A549 (cell line): ENCODE measurements around the gene SCAP.

Source experiments
- MAFK ChIP-seq: fragments of 450-650 bp; IDR thresholded peaks from 2 replicates; pipeline ENCODE4 v1.6.1; 2014; ENCODE audit not compliant: partially characterized antibody
- MYC ChIP-seq: IDR thresholded peaks from 2 replicates; pipeline ENCODE4 v1.6.1; 2012; ENCODE audit warnings: mild to moderate bottlenecking, inconsistent platforms, low read length, improper control_type of control experiment, borderline replicate concordance
- RNF2 ChIP-seq: fragments of 200-600 bp; sonication (generic); IDR thresholded peaks from 2 replicates; pipeline ENCODE4 v1.6.1; 2016; ENCODE audit warnings: low read depth, mild to moderate bottlenecking, antibody characterized with exemption, moderate library complexity, borderline replicate concordance

GRCh38 chr3:47408839-47409229 lies 66.9 kb downstream of the SCAP start:
- no peak for TF ChIP-seq MYC
- TF ChIP-seq RNF2: no peak
- TF ChIP-seq MAFK: no peak
